ENCODE measurements around the gene RTP5. TPM values are rescaled to one million over a fixed set of nuclear protein-coding genes. Genes with fewer than 3 reads are reported as not detected.

RTP5 gene
- total RNA-seq, 1 donor from 2014 or later: not detected

DNA sequence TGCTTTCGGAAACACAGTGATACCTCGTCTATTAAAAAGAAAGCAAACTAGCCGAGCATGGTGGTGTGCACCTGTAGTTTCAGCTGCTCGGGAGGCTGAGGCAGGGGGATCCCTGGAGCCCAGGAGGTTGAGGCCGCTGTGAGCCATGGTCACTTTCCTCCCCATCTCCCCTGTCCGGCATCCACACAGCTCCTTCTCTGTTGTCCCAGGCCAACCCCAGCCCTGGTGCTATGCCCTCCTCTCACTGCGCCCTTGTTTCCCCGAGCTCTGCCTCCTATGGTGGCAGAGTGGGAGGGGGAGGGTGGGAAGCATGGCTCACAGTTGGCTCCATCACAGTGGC is 15.4 kb downstream of the RTP5 start:
- H3K27me3 ChIP-seq: no peaks in the 10 kb centered on the region
- no peak overlapping the region for H3K4me3 ChIP-seq
- no peak overlapping the region for H3K27ac ChIP-seq
- H3K36me3 ChIP-seq: no peaks in the 10 kb centered on the region
- H3K9me3 ChIP-seq: no peaks in the 10 kb centered on the region
- ATAC-seq (no peak), DNase-seq (no peak)
- TF ChIP-seq, protein P1, sequence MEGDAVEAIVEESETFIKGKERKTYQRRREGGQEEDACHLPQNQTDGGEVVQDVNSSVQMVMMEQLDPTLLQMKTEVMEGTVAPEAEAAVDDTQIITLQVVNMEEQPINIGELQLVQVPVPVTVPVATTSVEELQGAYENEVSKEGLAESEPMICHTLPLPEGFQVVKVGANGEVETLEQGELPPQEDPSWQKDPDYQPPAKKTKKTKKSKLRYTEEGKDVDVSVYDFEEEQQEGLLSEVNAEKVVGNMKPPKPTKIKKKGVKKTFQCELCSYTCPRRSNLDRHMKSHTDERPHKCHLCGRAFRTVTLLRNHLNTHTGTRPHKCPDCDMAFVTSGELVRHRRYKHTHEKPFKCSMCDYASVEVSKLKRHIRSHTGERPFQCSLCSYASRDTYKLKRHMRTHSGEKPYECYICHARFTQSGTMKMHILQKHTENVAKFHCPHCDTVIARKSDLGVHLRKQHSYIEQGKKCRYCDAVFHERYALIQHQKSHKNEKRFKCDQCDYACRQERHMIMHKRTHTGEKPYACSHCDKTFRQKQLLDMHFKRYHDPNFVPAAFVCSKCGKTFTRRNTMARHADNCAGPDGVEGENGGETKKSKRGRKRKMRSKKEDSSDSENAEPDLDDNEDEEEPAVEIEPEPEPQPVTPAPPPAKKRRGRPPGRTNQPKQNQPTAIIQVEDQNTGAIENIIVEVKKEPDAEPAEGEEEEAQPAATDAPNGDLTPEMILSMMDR (IDR thresholded peaks at IDR 0.05): no peak
- H3K4me1 ChIP-seq: peaks cover 8% of the 10 kb centered on the region
- intact Hi-C loops (cut with DNase I): no loop called here

- H3K27ac ChIP-seq: no peak overlapping the region
- no peak for ATAC-seq
- no peaks in the 10 kb centered on the region for H3K36me3 ChIP-seq
- H3K4me3 ChIP-seq: no peak overlapping the region
- no peaks in the 10 kb centered on the region for H3K9me3 ChIP-seq
- H3K27me3 ChIP-seq: no peaks in the 10 kb centered on the region
- H3K4me1 ChIP-seq: peaks cover 8% of the 10 kb centered on the region
- no peak for DNase-seq
- TF ChIP-seq, protein P1 (IDR thresholded peaks at IDR 0.05): no peak
- intact Hi-C loops (cut with DNase I): no loop called here
Measured at GRCh38 chr2:241885291-241885945, 15.9 kb downstream of the RTP5 start.

DNA sequence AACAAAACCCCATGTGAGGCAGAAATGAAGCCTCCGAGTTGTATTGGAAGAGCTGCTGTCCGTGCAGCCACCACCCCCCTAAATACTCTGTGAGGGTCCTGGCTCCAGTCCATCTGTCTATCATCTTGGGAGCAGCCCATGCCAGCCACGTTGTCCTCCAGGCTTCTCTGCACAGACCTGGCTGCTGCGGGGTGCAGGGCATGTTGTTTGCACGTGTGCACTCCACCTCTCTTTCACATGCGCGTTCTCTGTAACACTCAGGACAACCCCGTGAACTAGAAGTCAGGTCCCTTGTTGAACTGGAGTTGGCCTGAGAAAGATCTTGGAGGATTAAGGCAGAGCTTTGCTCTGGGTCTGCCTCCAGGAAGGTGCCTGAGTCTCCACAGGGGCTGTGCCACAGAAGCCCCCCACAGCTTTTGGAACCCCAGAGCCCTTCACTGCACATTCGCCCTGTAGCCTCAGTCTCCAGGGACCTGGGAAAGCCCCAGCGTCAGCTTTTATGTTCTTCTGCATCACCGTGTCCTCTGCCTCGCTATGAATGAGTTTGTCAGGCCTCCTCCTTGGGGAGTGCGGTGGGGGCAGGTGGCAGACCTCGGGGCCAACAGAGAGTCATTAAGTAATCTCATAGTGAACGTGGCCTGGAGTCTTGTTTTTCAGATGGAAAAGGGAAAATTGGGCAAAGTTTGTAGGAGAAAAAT is 16.6 kb downstream of the RTP5 start:
- Histone ChIP-seq H3K27ac (no peak overlapping the region), H3K9me3 (no peaks in the 10 kb centered on the region), H3K36me3 (no peaks in the 10 kb centered on the region), H3K4me1 (peaks cover 4% of the 10 kb centered on the region), H3K4me3 (no peak overlapping the region), H3K27me3 (no peaks in the 10 kb centered on the region)
- DNase-seq: no peak
- no peak for ATAC-seq
- intact Hi-C loops (cut with DNase I): no loop called here
- TF ChIP-seq, protein P1 (IDR thresholded peaks at IDR 0.05): no peak

GRCh38 chr2:241886840-241887447 is 17.4 kb downstream of the RTP5 start:
- no peaks in the 10 kb centered on the region for H3K36me3 ChIP-seq
- H3K9me3 ChIP-seq: no peaks in the 10 kb centered on the region
- peaks cover 2% of the 10 kb centered on the region for H3K4me1 ChIP-seq
- no peak overlapping the region for H3K4me3 ChIP-seq
- no peaks in the 10 kb centered on the region for H3K27me3 ChIP-seq
- no peak for ATAC-seq
- no peak for DNase-seq
- TF ChIP-seq, protein P1 (IDR thresholded peaks at IDR 0.05): no peak
- intact Hi-C loops (cut with DNase I): no loop called here
- H3K27ac ChIP-seq: no peak overlapping the region

- Histone ChIP-seq H3K4me1 (no peaks in the 10 kb centered on the region), H3K9me3 (no peaks in the 10 kb centered on the region), H3K4me3 (no peak overlapping the region), H3K36me3 (no peaks in the 10 kb centered on the region), H3K27me3 (no peaks in the 10 kb centered on the region), H3K27ac (no peak overlapping the region)
- no peak for ATAC-seq
- DNase-seq: no peak
- intact Hi-C loops (cut with DNase I): no loop called here
- TF ChIP-seq, protein P1 (IDR thresholded peaks at IDR 0.05): no peak
Measured at GRCh38 chr2:241887806-241888522, 18.4 kb downstream of the RTP5 start.

Data from upper lobe of right lung (tissue), 1 donor.